Keratinocyte (primary cell): ENCODE measurements around the gene LTC4S. TPM values are rescaled to one million over a fixed set of nuclear protein-coding genes. Genes with fewer than 3 reads are reported as not detected.
"Not testable (repeated sequence)": the region's sequence is repeated elsewhere in the genome, so short reads cannot be mapped to it uniquely, and the experiment has no call there.

Source experiments
- DNase-seq: peaks from one replicate; pipeline ENCODE4 v3.0.0-alpha.2; 2011; ENCODE audit warnings: low read depth, missing footprints, low spot score
- FAIRE-seq: peaks from 2 replicates; lab custom pipeline; 2011; peaks lifted over from hg19 to GRCh38; lab: Jason Lieb, UNC
- H2AFZ ChIP-seq: 2 replicates; pipeline ENCODE4 v1.6.0; 2012; ENCODE audit warnings: low read length, control low read depth, inconsistent platforms; ENCODE audit not compliant: control insufficient read depth
- H3K27ac ChIP-seq: 2 replicates; pipeline ENCODE4 v1.5.1; 2011; ENCODE audit warnings: low read length; ENCODE audit not compliant: control insufficient read depth, insufficient read depth
- H3K27me3 ChIP-seq: 3 replicates; pipeline ENCODE4 v1.6.0; 2011; ENCODE audit warnings: low read length; ENCODE audit not compliant: control insufficient read depth, insufficient read depth; ENCODE audit errors: extremely low read depth
- H3K36me3 ChIP-seq, 2 experiments: 2 replicates in 1 of 2; 3 replicates in 1 of 2; pipeline ENCODE4 v1.5.1; 2011; ENCODE audit warnings: low read length in 2 of 2, mild to moderate bottlenecking in 1 of 2; ENCODE audit not compliant: control insufficient read depth in 2 of 2, insufficient read depth in 2 of 2; ENCODE audit errors: extremely low read depth in 1 of 2
- H3K4me1 ChIP-seq: 3 replicates; pipeline ENCODE4 v1.5.1; 2011; ENCODE audit warnings: low read length; ENCODE audit not compliant: control insufficient read depth, insufficient read depth; ENCODE audit errors: extremely low read depth
- H3K4me2 ChIP-seq: 3 replicates; pipeline ENCODE4 v1.6.0; 2011; ENCODE audit warnings: low read depth, low read length; ENCODE audit not compliant: control insufficient read depth, insufficient read depth; ENCODE audit errors: extremely low read depth
- H3K4me3 ChIP-seq, 3 experiments: fragments of 200-600 bp in 1 of 3; sonication (generic) in 1 of 3; 2 replicates in 2 of 3; 3 replicates in 1 of 3; pipeline ENCODE4 v1.5.1; 2011 to 2016; ENCODE audit warnings: low read length in 3 of 3, mild to moderate bottlenecking in 3 of 3, control low read depth in 2 of 3, inconsistent platforms in 1 of 3, low read depth in 1 of 3, mixed read lengths in 1 of 3, mixed run types in 1 of 3, moderate library complexity in 1 of 3; ENCODE audit not compliant: control insufficient read depth in 2 of 3, insufficient read depth in 2 of 3; ENCODE audit errors: extremely low read depth in 1 of 3
- H3K79me2 ChIP-seq: 2 replicates; pipeline ENCODE4 v1.6.0; 2012; ENCODE audit warnings: low read length; ENCODE audit not compliant: control insufficient read depth, insufficient read depth
- H3K9ac ChIP-seq: 3 replicates; pipeline ENCODE4 v1.6.0; 2011; ENCODE audit warnings: low read length; ENCODE audit not compliant: control insufficient read depth, insufficient read depth; ENCODE audit errors: extremely low read depth
- H3K9me1 ChIP-seq: 3 replicates; pipeline ENCODE4 v1.6.0; 2011; ENCODE audit warnings: low read length; ENCODE audit not compliant: control insufficient read depth, insufficient read depth; ENCODE audit errors: extremely low read depth
- H3K9me3 ChIP-seq: 2 replicates; pipeline ENCODE4 v1.5.1; 2012; ENCODE audit warnings: low read depth, low read length; ENCODE audit not compliant: control insufficient read depth
- H4K20me1 ChIP-seq: 3 replicates; pipeline ENCODE4 v1.6.0; 2011; ENCODE audit warnings: low read length; ENCODE audit not compliant: control insufficient read depth, insufficient read depth; ENCODE audit errors: extremely low read depth
- CTCF ChIP-seq, 3 experiments: IDR thresholded peaks in 1 of 3; conservative IDR thresholded peaks in 1 of 3; optimal IDR thresholded peaks in 1 of 3; 2 replicates in 2 of 3; 3 replicates in 1 of 3; pipeline versions ENCODE3 to v1.5.1; 2011; ENCODE audit warnings: low read length in 3 of 3, mild to moderate bottlenecking in 3 of 3, moderate library complexity in 2 of 3, control low read depth in 1 of 3, inconsistent platforms in 1 of 3; ENCODE audit not compliant: insufficient read depth in 2 of 3; ENCODE audit errors: extremely low read depth in 1 of 3
- EZH2 ChIP-seq: IDR thresholded peaks from one replicate; pipeline ENCODE4 v1.6.1; 2012; ENCODE audit warnings: inconsistent platforms, mild to moderate bottlenecking, low read length, moderate library complexity
- dilution Hi-C: fragments of 300-500 bp; cut with MboI; formaldehyde crosslinking; loops from one replicate; pipeline ENCODE4 v1.7.0; 2020; ENCODE audit warnings: low sequenced_read_pairs; ENCODE audit not compliant: extremely low pct_ligation_motif_present
- polyA plus RNA-seq, 5 experiments: library from polyadenylated mRNA; depleted of rRNA in 3 of 5; stranded (reverse) in 3 of 5; stranded (forward) in 1 of 5; unstranded in 1 of 5; fragments of >200 nt; gene quantifications; 1 replicate in 1 of 5; 2 replicates in 3 of 5; 3 replicates in 1 of 5; pipeline versions ENCODE4 v1.2.1 to v1.2.3, GENCODE V29; 2011 to 2012; ENCODE audit warnings: missing spikeins in 2 of 5, low read depth in 1 of 5, low replicate concordance in 1 of 5

Gene LTC4S
- polyA plus RNA-seq, 1 donor (not counting 4 experiments of a cell fraction or from before 2014, with no cell fraction given) = not detected

GRCh38 chr5:179834120-179834519, 40.3 kb downstream of the LTC4S start:
- Histone ChIP-seq H3K79me2 (no peaks in the 10 kb centered on the region), H3K36me3 (peaks cover 28 to 44% of the 10 kb centered on the region in 2 experiments), H3K9me3 (no peaks in the 10 kb centered on the region), H3K27ac (no peak overlapping the region), H3K4me1 (no peaks in the 10 kb centered on the region), H3K27me3 (no peaks in the 10 kb centered on the region), H3K9ac (no peak overlapping the region), H3K9me1 (no peaks in the 10 kb centered on the region), H4K20me1 (no peaks in the 10 kb centered on the region), H3K4me3 (no peak overlapping the region), H2AFZ (no peak overlapping the region), H3K4me2 (no peak overlapping the region)
- FAIRE-seq (no peak), DNase-seq (no peak)
- dilution Hi-C loops = loop anchor here (25.0 kb wide), 1 partner anchor 97 kb away; the partner anchor contains the start of gene MAML1
- no peak for TF ChIP-seq EZH2
- TF ChIP-seq CTCF (optimal IDR thresholded peaks at IDR 0.05 in 1 of 3, IDR thresholded peaks at IDR 0.05 in 1 of 3, conservative IDR thresholded peaks at IDR 0.05 in 1 of 3; ENCODE audit: extremely low read depth in 1 of 3, insufficient read depth in 2 of 3, low read length in 3 of 3) = no peak

GRCh38 chr5:179834871-179835270, 41.1 kb downstream of the LTC4S start:
- H3K4me3 ChIP-seq, H3K9me1 ChIP-seq, H3K9me3 ChIP-seq, H3K27ac ChIP-seq, H3K4me1 ChIP-seq, H3K27me3 ChIP-seq, H3K4me2 ChIP-seq, DNase-seq, FAIRE-seq, H2AFZ ChIP-seq, H4K20me1 ChIP-seq, H3K9ac ChIP-seq, H3K79me2 ChIP-seq: not testable (repeated sequence)
- H3K36me3 ChIP-seq = peaks cover 25 to 44% of the 10 kb centered on the region in 2 experiments
- dilution Hi-C loops = loop anchor here (25.0 kb wide), 1 partner anchor 98 kb away; the partner anchor contains the start of gene MAML1
